Osteoblast (primary cell): ENCODE data around the gene KIF6. TPM values are rescaled to one million over a fixed set of nuclear protein-coding genes. Genes with fewer than 3 reads are reported as not detected.
A peak's percentile ranks its signal among the peaks of the same experiment; 100 is the strongest.
"Not testable (repeated sequence)": the region's sequence is repeated elsewhere in the genome, so short reads cannot be mapped to it uniquely, and the experiment has no call there.

Source experiments
- DNase-seq: peaks from one replicate; pipeline ENCODE4 v3.0.0; 2011; ENCODE audit warnings: low spot score, mixed read lengths; ENCODE audit not compliant: insufficient read length; ENCODE audit errors: missing footprints
- H2AFZ ChIP-seq: 2 replicates; pipeline ENCODE4 v1.6.0; 2011; ENCODE audit warnings: mild to moderate bottlenecking, low read length
- H3K27ac ChIP-seq: 2 replicates; pipeline ENCODE4 v1.5.1; 2011; ENCODE audit warnings: mild to moderate bottlenecking, low read depth, low read length, moderate library complexity
- H3K27me3 ChIP-seq: 2 replicates; pipeline ENCODE4 v1.6.0; 2012; ENCODE audit warnings: mild to moderate bottlenecking, control low read depth, inconsistent platforms, low read length, moderate library complexity; ENCODE audit not compliant: insufficient read depth
- H3K36me3 ChIP-seq: 2 replicates; pipeline ENCODE4 v1.5.1; 2011; ENCODE audit warnings: mild to moderate bottlenecking, low read length, control low read depth, moderate library complexity; ENCODE audit not compliant: insufficient read depth
- H3K4me1 ChIP-seq: 2 replicates; pipeline ENCODE4 v1.5.1; 2011; ENCODE audit warnings: mild to moderate bottlenecking, low read length, control low read depth, moderate library complexity; ENCODE audit not compliant: insufficient read depth
- H3K4me2 ChIP-seq: 2 replicates; pipeline ENCODE4 v1.6.0; 2011; ENCODE audit warnings: mild to moderate bottlenecking, low read length; ENCODE audit not compliant: insufficient read depth
- H3K4me3 ChIP-seq: fragments of 200-600 bp; sonication (generic); 3 replicates; pipeline ENCODE4 v1.5.1; 2012; ENCODE audit warnings: mild to moderate bottlenecking, low read length, inconsistent platforms; ENCODE audit not compliant: insufficient read depth
- H3K79me2 ChIP-seq: 2 replicates; pipeline ENCODE4 v1.6.0; 2012; ENCODE audit warnings: mild to moderate bottlenecking, low read length, control low read depth, inconsistent platforms; ENCODE audit not compliant: insufficient read depth
- H3K9me3 ChIP-seq: 2 replicates; pipeline ENCODE4 v1.5.1; 2011; ENCODE audit warnings: low read depth, low read length, control low read depth
- H4K20me1 ChIP-seq: 2 replicates; pipeline ENCODE4 v1.6.0; 2012; ENCODE audit warnings: mild to moderate bottlenecking, low read length, control low read depth; ENCODE audit not compliant: insufficient read depth
- CTCF ChIP-seq: IDR thresholded peaks from 2 replicates; pipeline ENCODE4 v1.5.1; 2011; ENCODE audit warnings: mild to moderate bottlenecking, low read depth, low read length, moderate library complexity; ENCODE audit errors: extremely low read depth
- total RNA-seq: library from RNA; depleted of rRNA; stranded (reverse); fragments of >200 nt; gene quantifications from 2 replicates; pipeline ENCODE4 v1.2.3, GENCODE V29; 2012

KIF6 gene
- total RNA-seq, 1 donor, result 1.4 TPM

DNA sequence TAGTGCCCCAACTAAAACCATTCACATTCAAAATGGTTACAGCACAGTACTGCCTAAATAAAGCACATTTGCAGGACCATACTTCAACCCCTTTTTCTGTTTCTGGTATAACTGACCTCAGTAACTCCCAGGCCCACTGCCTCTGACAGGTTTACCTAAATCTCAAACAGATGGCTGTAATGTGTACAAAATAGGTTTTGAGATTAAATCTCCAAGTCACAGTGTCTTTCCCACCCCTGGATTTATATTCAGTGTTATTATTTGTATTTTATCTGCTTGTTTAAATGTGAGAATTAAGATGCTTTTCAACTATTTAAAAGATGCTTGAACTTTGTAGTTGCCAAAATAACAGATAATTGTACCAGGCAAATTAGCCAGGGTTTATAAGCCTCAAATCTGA, 4.7 kb upstream of the KIF6 start:
- no peaks in the 10 kb centered on the region for H3K9me3 ChIP-seq
- no peaks in the 10 kb centered on the region for H4K20me1 ChIP-seq
- DNase-seq, result no peak
- no peaks in the 10 kb centered on the region for H3K4me1 ChIP-seq
- TF ChIP-seq CTCF, result no peak
- H2AFZ ChIP-seq, result no peak overlapping the region
- no peak overlapping the region for H3K4me2 ChIP-seq
- no peaks in the 10 kb centered on the region for H3K79me2 ChIP-seq
- no peak overlapping the region for H3K4me3 ChIP-seq
- H3K27ac ChIP-seq, result no peak overlapping the region
- no peaks in the 10 kb centered on the region for H3K27me3 ChIP-seq
- no peaks in the 10 kb centered on the region for H3K36me3 ChIP-seq

GRCh38 chr6:39725632-39725997, 407 bp upstream of the KIF6 start:
- no peak for DNase-seq
- Histone ChIP-seq H3K79me2 (no peaks in the 10 kb centered on the region), H3K4me1 (peaks cover 3% of the 10 kb centered on the region), H3K36me3 (no peaks in the 10 kb centered on the region), H2AFZ (peak overlapping the region; percentile 88), H3K27ac (no peak overlapping the region), H3K4me3 (peak overlapping the region; percentile 77), H3K4me2 (peak overlapping the region; percentile 87), H3K9me3 (no peaks in the 10 kb centered on the region), H4K20me1 (no peaks in the 10 kb centered on the region), H3K27me3 (no peaks in the 10 kb centered on the region)
- TF ChIP-seq CTCF, result no peak

- H2AFZ ChIP-seq, H3K4me3 ChIP-seq, H3K4me2 ChIP-seq, DNase-seq, H4K20me1 ChIP-seq, H3K9me3 ChIP-seq, H3K4me1 ChIP-seq, H3K79me2 ChIP-seq, H3K27me3 ChIP-seq, H3K36me3 ChIP-seq, H3K27ac ChIP-seq: not testable (repeated sequence)
Measured at GRCh38 chr6:39723350-39723749, 1.9 kb downstream of the KIF6 start.

DNA sequence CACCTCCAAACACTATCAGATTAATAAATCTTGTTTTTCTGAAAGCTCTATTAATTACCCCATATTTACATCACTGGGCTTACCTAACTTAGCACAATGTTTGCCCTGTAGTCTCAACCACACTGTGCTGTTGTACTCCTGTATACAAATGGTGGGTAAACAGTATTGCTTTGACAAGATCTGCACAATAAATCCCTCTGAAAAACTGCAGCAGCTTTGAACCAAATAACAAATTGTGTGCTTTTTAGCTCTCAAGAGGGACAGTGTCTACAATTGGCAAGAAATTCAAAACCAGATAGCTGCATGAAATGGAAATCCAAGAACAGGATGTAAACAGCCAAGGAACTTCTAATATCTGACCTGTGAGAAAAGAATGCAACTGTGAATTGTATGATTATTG, 10.4 kb downstream of the KIF6 start:
- H4K20me1 ChIP-seq, result no peaks in the 10 kb centered on the region
- H3K79me2 ChIP-seq, result no peaks in the 10 kb centered on the region
- TF ChIP-seq CTCF, result no peak
- H3K4me2 ChIP-seq, result no peak overlapping the region
- no peaks in the 10 kb centered on the region for H3K4me1 ChIP-seq
- H2AFZ ChIP-seq, result no peak overlapping the region
- H3K27me3 ChIP-seq, result no peaks in the 10 kb centered on the region
- no peaks in the 10 kb centered on the region for H3K9me3 ChIP-seq
- no peak for DNase-seq
- H3K4me3 ChIP-seq, result no peak overlapping the region
- H3K27ac ChIP-seq, result no peak overlapping the region
- H3K36me3 ChIP-seq, result no peaks in the 10 kb centered on the region
